Trophoblast cell (in vitro differentiated cells and primary cell): ENCODE data around the gene IL1R2.

ENCODE experiments used
- DNase-seq, 2 donors: peaks; one replicate each; pipeline ENCODE4 v3.0.0-alpha.2; 2016
- H2AFZ ChIP-seq: 2 replicates; pipeline ENCODE4 v1.6.1; 2013; ENCODE audit warnings: low read length, moderate library complexity, mild to moderate bottlenecking; ENCODE audit not compliant: insufficient read depth, poor library complexity
- H2AK5ac ChIP-seq: 2 replicates; pipeline ENCODE4 v1.6.1; 2013; ENCODE audit warnings: mild to moderate bottlenecking, low read length
- H2BK120ac ChIP-seq: 2 replicates; pipeline ENCODE4 v1.6.1; 2013; ENCODE audit warnings: low read length, mild to moderate bottlenecking, moderate library complexity; ENCODE audit not compliant: insufficient read depth, poor library complexity
- H2BK12ac ChIP-seq: 2 replicates; pipeline ENCODE4 v1.6.1; 2013; ENCODE audit warnings: mild to moderate bottlenecking, low read length, moderate library complexity
- H2BK5ac ChIP-seq: 2 replicates; pipeline ENCODE4 v1.6.1; 2013; ENCODE audit warnings: low read length, low read depth, moderate library complexity, mild to moderate bottlenecking; ENCODE audit not compliant: poor library complexity
- H3K14ac ChIP-seq: 2 replicates; pipeline ENCODE4 v1.6.1; 2013; ENCODE audit warnings: mild to moderate bottlenecking, low read length
- H3K18ac ChIP-seq: 2 replicates; pipeline ENCODE4 v1.6.1; 2013; ENCODE audit warnings: mild to moderate bottlenecking, low read length
- H3K23ac ChIP-seq: 2 replicates; pipeline ENCODE4 v1.6.1; 2013; ENCODE audit warnings: low read length
- H3K27ac ChIP-seq: 2 replicates; pipeline ENCODE4 v1.5.1; 2013; ENCODE audit warnings: low read depth, mild to moderate bottlenecking, inconsistent platforms, low read length, moderate library complexity
- H3K27me3 ChIP-seq: 2 replicates; pipeline ENCODE4 v1.6.1; 2013; ENCODE audit warnings: inconsistent platforms, mild to moderate bottlenecking, low read length, moderate library complexity; ENCODE audit not compliant: insufficient read depth
- H3K36me3 ChIP-seq, 2 experiments: 1 replicate in 1 of 2; 2 replicates in 1 of 2; pipeline ENCODE4 v1.6.1; 2013; ENCODE audit warnings: low read length in 2 of 2, mild to moderate bottlenecking in 2 of 2, moderate library complexity in 1 of 2; ENCODE audit not compliant: insufficient read depth in 2 of 2, control insufficient read depth in 1 of 2
- H3K4ac ChIP-seq: 2 replicates; pipeline ENCODE4 v1.6.1; 2013; ENCODE audit warnings: low read depth, mild to moderate bottlenecking, low read length, moderate library complexity
- H3K4me1 ChIP-seq, 2 experiments: 1 replicate in 1 of 2; 2 replicates in 1 of 2; pipeline ENCODE4 v1.6.1; 2013; ENCODE audit warnings: low read length in 2 of 2, mild to moderate bottlenecking in 2 of 2, moderate library complexity in 1 of 2; ENCODE audit not compliant: insufficient read depth in 2 of 2, control insufficient read depth in 1 of 2
- H3K4me2 ChIP-seq: 2 replicates; pipeline ENCODE4 v1.6.1; 2013; ENCODE audit warnings: inconsistent platforms, mild to moderate bottlenecking, low read length, moderate library complexity
- H3K4me3 ChIP-seq: 2 replicates; pipeline ENCODE4 v1.5.1; 2013; ENCODE audit warnings: mild to moderate bottlenecking, low read depth, low read length, inconsistent platforms
- H3K79me1 ChIP-seq: one replicate; pipeline ENCODE4 v1.6.1; 2013; ENCODE audit warnings: low read length
- H3K79me2 ChIP-seq: 2 replicates; pipeline ENCODE4 v1.6.1; 2013; ENCODE audit warnings: low read length, mild to moderate bottlenecking; ENCODE audit not compliant: control insufficient read depth, insufficient read depth, poor library complexity
- H3K9ac ChIP-seq: 2 replicates; pipeline ENCODE4 v1.6.1; 2013; ENCODE audit warnings: mild to moderate bottlenecking, low read length
- H3K9me3 ChIP-seq: 2 replicates; pipeline ENCODE4 v1.6.1; 2013; ENCODE audit warnings: low read depth, mild to moderate bottlenecking, control low read depth, inconsistent platforms, low read length; ENCODE audit not compliant: insufficient read depth
- H4K12ac ChIP-seq: 2 replicates; pipeline ENCODE4 v1.6.1; 2013; ENCODE audit warnings: low read depth, mild to moderate bottlenecking, low read length, moderate library complexity
- H4K8ac ChIP-seq: 2 replicates; pipeline ENCODE4 v1.6.1; 2013; ENCODE audit warnings: low read depth, mild to moderate bottlenecking, low read length, moderate library complexity
- H4K91ac ChIP-seq: one replicate; pipeline ENCODE4 v1.6.1; 2013; ENCODE audit warnings: low read depth, mild to moderate bottlenecking, low read length, moderate library complexity
- WGBS: extraction: QIAGEN DNeasy Blood & Tissue Kit; methylation state at CpG from one replicate; pipeline ENCODE4 v1.1.7; 2013; ENCODE audit warnings: missing lambda C conversion rate; ENCODE audit not compliant: insufficient read length, insufficient coverage; ENCODE audit errors: extremely low coverage; 5-methylcytosine and 5-hydroxymethylcytosine counted together

IL1R2 gene

DNA sequence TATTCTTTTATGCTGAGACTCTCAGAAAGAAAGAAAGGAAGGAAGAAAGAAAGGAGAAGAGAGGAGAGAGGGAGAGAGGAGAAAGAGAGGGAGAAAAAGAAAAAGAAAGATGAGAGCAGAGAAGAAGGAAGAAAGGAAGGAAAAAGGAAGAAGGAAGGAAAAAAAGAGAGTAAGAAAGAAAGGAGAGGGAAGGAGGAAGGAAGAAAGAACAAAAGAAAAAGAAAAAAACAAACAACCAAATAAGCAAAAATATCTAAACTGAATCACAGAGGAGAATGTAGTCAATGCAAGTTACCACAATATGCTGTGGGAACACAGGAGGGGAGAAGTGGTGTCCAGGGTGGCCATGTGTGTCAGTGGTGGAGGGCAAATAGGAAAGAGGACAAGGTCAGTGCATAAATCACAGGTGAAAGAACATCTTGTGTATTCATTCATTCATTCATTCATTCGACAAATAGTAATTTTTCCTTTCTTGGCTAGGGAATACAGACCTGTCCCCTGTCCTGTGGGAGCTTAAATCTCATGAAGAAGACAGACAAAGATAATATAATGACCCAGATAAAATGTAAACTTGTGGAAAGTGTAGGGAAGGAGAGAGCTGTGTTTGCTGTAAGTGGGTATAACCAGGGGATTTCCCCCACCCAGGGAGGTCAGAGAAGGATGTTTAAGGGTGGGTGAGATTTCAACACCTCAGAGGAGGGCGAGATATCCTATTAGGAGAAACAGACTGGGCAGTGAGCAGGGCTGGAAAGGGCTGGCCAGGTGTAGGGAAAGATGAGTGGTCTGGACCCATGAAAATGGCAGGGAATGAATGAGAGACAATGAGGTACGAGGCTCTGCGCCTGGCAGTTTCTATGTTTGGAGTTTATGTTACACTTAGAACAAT lies 50.7 kb downstream of the IL1R2 start:
- Histone ChIP-seq H3K18ac (peak overlapping the region; percentile 54), H4K12ac (no peak overlapping the region), H3K9ac (no peak overlapping the region), H2BK5ac (peak overlapping the region; percentile 91), H2BK120ac (peak overlapping the region; percentile 92), H3K79me2 (no peaks in the 10 kb centered on the region), H2AK5ac (peak overlapping the region; percentile 95), H3K27me3 (no peaks in the 10 kb centered on the region), H4K91ac (peak overlapping the region; percentile 95), H4K8ac (peak overlapping the region; percentile 64), H3K79me1 (peaks cover 26% of the 10 kb centered on the region), H3K27ac (peak overlapping the region; percentile 83), H3K14ac (peak overlapping the region; percentile 87), H3K4me2 (peak overlapping the region; percentile 19), H3K9me3 (no peaks in the 10 kb centered on the region), H3K4me1 (peaks cover 19 to 20% of the 10 kb centered on the region in 2 experiments), H3K36me3 (no peaks in the 10 kb centered on the region), H2BK12ac (peak overlapping the region; percentile 97), H3K4ac (peak overlapping the region; percentile 53), H3K4me3 (no peak overlapping the region), H3K23ac (no peak overlapping the region), H2AFZ (no peak overlapping the region)
- WGBS = no CpG with 5 or more reads among the region's 4 CpGs
- DNase-seq = no peak

GRCh38 chr2:102043560-102043959 lies 51.8 kb downstream of the IL1R2 start:
- Histone ChIP-seq H2BK120ac (no peak overlapping the region), H3K4ac (no peak overlapping the region), H3K9ac (no peak overlapping the region), H4K91ac (peak overlapping the region; percentile 34), H3K79me2 (no peaks in the 10 kb centered on the region), H2AK5ac (no peak overlapping the region), H2AFZ (no peak overlapping the region), H3K27ac (no peak overlapping the region), H4K8ac (no peak overlapping the region), H2BK12ac (no peak overlapping the region), H3K4me2 (no peak overlapping the region), H3K79me1 (peaks cover 26% of the 10 kb centered on the region), H3K27me3 (no peaks in the 10 kb centered on the region), H3K36me3 (no peaks in the 10 kb centered on the region), H2BK5ac (no peak overlapping the region), H3K4me1 (peaks cover 19 to 20% of the 10 kb centered on the region in 2 experiments), H3K23ac (no peak overlapping the region), H3K9me3 (no peaks in the 10 kb centered on the region), H4K12ac (no peak overlapping the region), H3K18ac (no peak overlapping the region), H3K14ac (no peak overlapping the region), H3K4me3 (no peak overlapping the region)
- no CpG with 5 or more reads among the region's 1 CpG for WGBS
- DNase-seq = no peak

GRCh38 chr2:102044235-102044896 lies 52.6 kb downstream of the IL1R2 start:
- H3K27me3 ChIP-seq = no peaks in the 10 kb centered on the region
- H3K4me2 ChIP-seq = no peak overlapping the region
- H3K23ac ChIP-seq = no peak overlapping the region
- no CpG with 5 or more reads among the region's 1 CpG for WGBS
- no peak overlapping the region for H4K8ac ChIP-seq
- peak in 1 of 2 donors; percentile 85 for DNase-seq
- H3K9me3 ChIP-seq = no peaks in the 10 kb centered on the region
- no peak overlapping the region for H2AK5ac ChIP-seq
- no peak overlapping the region for H4K12ac ChIP-seq
- no peak overlapping the region for H4K91ac ChIP-seq
- no peak overlapping the region for H3K4ac ChIP-seq
- no peak overlapping the region for H2AFZ ChIP-seq
- no peak overlapping the region for H3K14ac ChIP-seq
- peaks cover 26% of the 10 kb centered on the region for H3K79me1 ChIP-seq
- H3K27ac ChIP-seq = no peak overlapping the region
- no peaks in the 10 kb centered on the region for H3K79me2 ChIP-seq
- H2BK5ac ChIP-seq = no peak overlapping the region
- no peak overlapping the region for H2BK12ac ChIP-seq
- no peak overlapping the region for H3K18ac ChIP-seq
- H3K4me1 ChIP-seq = peaks cover 19 to 20% of the 10 kb centered on the region in 2 experiments
- no peaks in the 10 kb centered on the region for H3K36me3 ChIP-seq
- H2BK120ac ChIP-seq = no peak overlapping the region
- H3K4me3 ChIP-seq = no peak overlapping the region
- no peak overlapping the region for H3K9ac ChIP-seq

- Histone ChIP-seq H3K36me3 (no peaks in the 10 kb centered on the region), H3K79me1 (peaks cover 26% of the 10 kb centered on the region), H3K18ac (no peak overlapping the region), H3K4me1 (peaks cover 19 to 20% of the 10 kb centered on the region in 2 experiments), H3K9me3 (no peaks in the 10 kb centered on the region), H3K14ac (no peak overlapping the region), H4K91ac (no peak overlapping the region), H3K4me3 (no peak overlapping the region), H3K23ac (no peak overlapping the region), H4K8ac (no peak overlapping the region), H2BK120ac (no peak overlapping the region), H3K4me2 (no peak overlapping the region), H3K27ac (no peak overlapping the region), H2AK5ac (no peak overlapping the region), H3K27me3 (no peaks in the 10 kb centered on the region), H3K4ac (no peak overlapping the region), H2AFZ (no peak overlapping the region), H3K9ac (no peak overlapping the region), H2BK12ac (no peak overlapping the region), H2BK5ac (no peak overlapping the region), H3K79me2 (no peaks in the 10 kb centered on the region), H4K12ac (no peak overlapping the region)
- DNase-seq = peak in 1 of 2 donors; percentile 68
- no CpG with 5 or more reads among the region's 2 CpGs for WGBS
These were observed 53.3 kb downstream of the IL1R2 start for GRCh38 chr2:102044967-102045489.
